ENCODE data around the gene CDK11A. TPM values are rescaled to one million over a fixed set of nuclear protein-coding genes. Genes with fewer than 3 reads are reported as not detected.

The CDK11A gene
- total RNA-seq, 2 experiments from 2014 or later, result 50.9 to 90.5 TPM

- no peak for DNase-seq (ENCODE audit: low spot score)
- BruUV-seq (replicated peaks), result no TSS peak
- POLR2A ChIA-PET, result no interaction called here
- Histone ChIP-seq H3K9me2 (ENCODE audit: insufficient read depth, low read length) (no peaks in the 10 kb centered on the region), H4K20me1 (ENCODE audit: insufficient read depth, low read length) (no peaks in the 10 kb centered on the region), H3K4me2 (ENCODE audit: low read length) (no peak overlapping the region), H3K27ac (ENCODE audit: low read depth, low read length, poor library complexity, severe bottlenecking) (no peak overlapping the region), H2AFZ (ENCODE audit: low read length) (no peak overlapping the region), H3K36me3 (ENCODE audit: insufficient read depth, low read length) (peaks cover 33% of the 10 kb centered on the region; the same call in 1 of the 2 replicates), H3K4me1 (ENCODE audit: insufficient read depth, low read length, poor library complexity, severe bottlenecking) (peaks cover 16% of the 10 kb centered on the region), H3K79me2 (ENCODE audit: insufficient read depth, low read depth, low read length) (no peaks in the 10 kb centered on the region), H3K9me3 (ENCODE audit: low read length) (no peaks in the 10 kb centered on the region), H3K4me3 (ENCODE audit: low read depth, low read length, poor library complexity, severe bottlenecking) (no peak overlapping the region)
- intact Hi-C loops (cut with micrococcal nuclease; ENCODE audit: unreplicated experiment), result no loop called here
- CTCF ChIA-PET (ENCODE audit: unreplicated experiment), result no interaction called here
- no peak for TF ChIP-seq EZH2phosphoT487 (IDR thresholded peaks at IDR 0.05; ENCODE audit: borderline replicate concordance, low read depth, low read length)
Measured at GRCh38 chr1:1672181-1672965, 51.8 kb downstream of the CDK11A start.

GRCh38 chr1:1671365-1672119 is 52.6 kb downstream of the CDK11A start:
- Histone ChIP-seq H3K27ac (ENCODE audit: low read depth, low read length, poor library complexity, severe bottlenecking) (no peak overlapping the region), H3K4me1 (ENCODE audit: insufficient read depth, low read length, poor library complexity, severe bottlenecking) (peaks cover 13% of the 10 kb centered on the region), H3K4me2 (ENCODE audit: low read length) (no peak overlapping the region), H2AFZ (ENCODE audit: low read length) (no peak overlapping the region), H3K9me2 (ENCODE audit: insufficient read depth, low read length) (no peaks in the 10 kb centered on the region), H3K79me2 (ENCODE audit: insufficient read depth, low read depth, low read length) (no peaks in the 10 kb centered on the region), H3K9me3 (ENCODE audit: low read length) (no peaks in the 10 kb centered on the region), H4K20me1 (ENCODE audit: insufficient read depth, low read length) (no peaks in the 10 kb centered on the region), H3K4me3 (ENCODE audit: low read depth, low read length, poor library complexity, severe bottlenecking) (no peak overlapping the region), H3K36me3 (ENCODE audit: insufficient read depth, low read length) (peaks cover 35% of the 10 kb centered on the region; the same call in 1 of the 2 replicates)
- TF ChIP-seq EZH2phosphoT487 (IDR thresholded peaks at IDR 0.05; ENCODE audit: borderline replicate concordance, low read depth, low read length) (no peak), CTCF (conservative IDR thresholded peaks at IDR 0.05; ENCODE audit: low read length) (no peak)
- BruUV-seq (replicated peaks), result no TSS peak
- intact Hi-C loops (cut with micrococcal nuclease; ENCODE audit: unreplicated experiment), result no loop called here
- ChIA-PET POLR2A (no interaction called here), CTCF (ENCODE audit: unreplicated experiment) (no interaction called here)
- no peak for DNase-seq (ENCODE audit: low spot score)

- Histone ChIP-seq H3K4me1 (ENCODE audit: insufficient read depth, low read length, poor library complexity, severe bottlenecking) (peaks cover 13% of the 10 kb centered on the region), H3K36me3 (ENCODE audit: insufficient read depth, low read length) (peaks cover 41% of the 10 kb centered on the region), H3K9me3 (ENCODE audit: low read length) (no peaks in the 10 kb centered on the region), H4K20me1 (ENCODE audit: insufficient read depth, low read length) (no peaks in the 10 kb centered on the region), H3K79me2 (ENCODE audit: insufficient read depth, low read depth, low read length) (no peaks in the 10 kb centered on the region), H3K9me2 (ENCODE audit: insufficient read depth, low read length) (no peaks in the 10 kb centered on the region), H3K27ac (ENCODE audit: low read depth, low read length, poor library complexity, severe bottlenecking) (no peak overlapping the region), H2AFZ (ENCODE audit: low read length) (no peak overlapping the region), H3K4me3 (ENCODE audit: low read depth, low read length, poor library complexity, severe bottlenecking) (no peak overlapping the region), H3K4me2 (ENCODE audit: low read length) (no peak overlapping the region)
- ChIA-PET CTCF (ENCODE audit: unreplicated experiment) (no interaction called here), POLR2A (no interaction called here)
- no peak for DNase-seq (ENCODE audit: low spot score)
- BruUV-seq (replicated peaks), result no TSS peak
- TF ChIP-seq CTCF (conservative IDR thresholded peaks at IDR 0.05; ENCODE audit: low read length), result no peak
- no peak for TF ChIP-seq EZH2phosphoT487 (IDR thresholded peaks at IDR 0.05; ENCODE audit: borderline replicate concordance, low read depth, low read length)
- intact Hi-C loops (cut with micrococcal nuclease; ENCODE audit: unreplicated experiment), result no loop called here
Measured at GRCh38 chr1:1670866-1671265, 53.3 kb downstream of the CDK11A start.
